H1 (cell line): ENCODE measurements around the gene GRID1. TPM values are rescaled to one million over a fixed set of nuclear protein-coding genes. Genes with fewer than 3 reads are reported as not detected.

Source experiments
- ASH2L ChIP-seq: fragments of 200-600, 300-600 bp; sonication (generic); IDR thresholded peaks from one replicate; pipeline ENCODE4 v1.7.1; 2017; ENCODE audit warnings: low read length
- ATF3 ChIP-seq: IDR thresholded peaks from 2 replicates; pipeline ENCODE4 v1.6.1; 2011; ENCODE audit warnings: low read depth, mild to moderate bottlenecking, low read length; ENCODE audit not compliant: insufficient read depth
- CHD7 ChIP-seq: fragments of 300-600 bp; sonication (generic); IDR thresholded peaks from 2 replicates; pipeline ENCODE4 v1.7.1; 2012; ENCODE audit warnings: low read length, moderate library complexity, mild to moderate bottlenecking, inconsistent platforms; ENCODE audit not compliant: insufficient replicate concordance
- RAD21 ChIP-seq, 2 experiments: IDR thresholded peaks in 1 of 2; conservative IDR thresholded peaks in 1 of 2; 2 replicates each; pipeline ENCODE4 v1.6.1; 2011; ENCODE audit warnings: low read depth in 2 of 2, low read length in 2 of 2, improper control_type of control experiment in 1 of 2, inconsistent platforms in 1 of 2, mild to moderate bottlenecking in 1 of 2, moderate library complexity in 1 of 2
- RFX5 ChIP-seq: IDR thresholded peaks from 2 replicates; pipeline ENCODE4 v1.6.1; 2011; ENCODE audit warnings: low read depth, low read length, improper control_type of control experiment, borderline replicate concordance
- RNF2 ChIP-seq: fragments of 200-900, 300-1000 bp; sonication (generic); IDR thresholded peaks from 2 replicates; pipeline ENCODE4 v1.7.1; 2016; ENCODE audit warnings: borderline replicate concordance, low read depth, mild to moderate bottlenecking, antibody characterized with exemption, low read length; ENCODE audit not compliant: poor library complexity, severe bottlenecking; ENCODE audit errors: missing control alignments
- SIN3A ChIP-seq, 2 experiments: IDR thresholded peaks in 1 of 2; conservative IDR thresholded peaks in 1 of 2; 2 replicates each; pipeline ENCODE4 v1.6.1; 2011 to 2012; ENCODE audit warnings: low read length in 2 of 2, improper control_type of control experiment in 1 of 2, low read depth in 1 of 2, mild to moderate bottlenecking in 1 of 2
- SIX5 ChIP-seq: IDR thresholded peaks from 2 replicates; pipeline ENCODE4 v1.6.1; 2011; ENCODE audit warnings: mild to moderate bottlenecking, low read depth, low read length
- SRF ChIP-seq: IDR thresholded peaks from 2 replicates; pipeline ENCODE4 v1.6.1; 2011; ENCODE audit warnings: mild to moderate bottlenecking, low read depth, low read length, moderate library complexity
- polyA plus RNA-seq, 7 experiments: library from polyadenylated mRNA; depleted of rRNA in 3 of 7; stranded (reverse) in 5 of 7; unstranded in 2 of 7; fragments of >200 nt in 5 of 7; fragments of 200-250 nt in 2 of 7; gene quantifications; 1 replicate in 5 of 7; 2 replicates in 1 of 7; 4 replicates in 1 of 7; pipeline versions ENCODE4 v1.2.1 to v1.2.3, GENCODE V29; 2011 to 2013; ENCODE audit warnings: missing spikeins in 2 of 7, mixed read lengths in 2 of 7
- total RNA-seq: library from RNA; stranded (reverse); fragmentation: NEBNext Ultra II Directional; extraction: Animal tissue kit (Norgen Biotek cat#: 25700); gene quantifications from 2 replicates; pipeline ENCODE4 v1.2.1, GENCODE V29; 2021

The GRID1 gene
- total and polyA plus RNA-seq, 2 of the 8 experiments (the other 6 are each of a cell fraction or from before 2014, with no cell fraction given): 0.22 to 0.30 TPM

- TF ChIP-seq CHD7 (no peak), SRF (no peak), SIX5 (no peak), SIN3A (conservative IDR thresholded peaks at IDR 0.05 in 1 of 2, IDR thresholded peaks at IDR 0.05 in 1 of 2; ENCODE audit: low read depth in 1 of 2, low read length in 2 of 2) (no peak), RNF2 (no peak), RFX5 (no peak), ATF3 (no peak), ASH2L (no peak), RAD21 (IDR thresholded peaks at IDR 0.05 in 1 of 2, conservative IDR thresholded peaks at IDR 0.05 in 1 of 2; ENCODE audit: low read depth in 2 of 2, low read length in 2 of 2) (no peak)
Measured at GRCh38 chr10:86164960-86165630, 201.5 kb downstream of the GRID1 start (continued).
